ENCODE measurements around the gene NSMF. TPM values are rescaled to one million over a fixed set of nuclear protein-coding genes. Genes with fewer than 3 reads are reported as not detected.
"Not testable (repeated sequence)": the region's sequence is repeated elsewhere in the genome, so short reads cannot be mapped to it uniquely, and the experiment has no call there.

Gene NSMF
- total RNA-seq, 2 experiments from 2014 or later, result 57.6 to 60.3 TPM

DNA sequence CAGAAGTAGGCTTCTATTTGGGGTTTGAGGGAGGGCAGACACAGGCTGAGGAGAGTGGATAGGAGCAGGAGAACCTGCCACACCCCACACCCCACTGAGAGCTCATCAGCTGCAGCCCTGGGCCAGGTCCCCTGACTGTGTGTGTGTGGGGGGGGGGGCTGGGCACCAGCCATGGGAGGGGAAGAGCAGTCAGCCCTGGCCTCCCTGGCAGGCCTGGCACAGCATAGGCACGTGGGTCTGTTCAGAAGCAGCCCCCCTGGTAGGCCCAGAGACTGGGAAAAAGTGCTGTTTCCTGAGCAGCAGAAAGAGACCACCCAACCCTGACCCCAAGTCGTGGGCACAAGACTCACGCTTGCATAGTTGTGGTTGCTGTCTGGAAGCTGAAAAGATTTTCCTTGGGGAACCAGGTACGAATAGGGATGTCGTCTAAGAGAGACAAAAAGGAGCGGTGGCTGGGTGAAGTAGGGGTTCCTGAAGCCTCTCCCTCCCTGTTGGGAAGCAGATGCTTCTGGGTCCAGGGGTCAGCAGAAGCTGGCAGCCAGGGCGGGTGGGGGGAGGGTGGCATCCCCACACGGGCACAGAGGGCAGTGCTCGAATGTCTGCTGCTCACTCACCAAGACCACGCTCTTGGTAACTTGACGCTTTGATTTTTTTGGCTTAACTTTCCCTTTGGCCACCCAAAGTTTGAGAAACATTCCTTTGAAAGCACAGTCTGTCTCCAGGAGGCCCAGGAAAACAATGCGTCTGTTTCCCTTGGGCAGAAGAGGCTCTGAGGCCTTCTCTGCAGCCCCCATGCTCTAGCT is 2.9 kb downstream of the NSMF start:
- Mint-ChIP-seq H3K4me3 (peak overlapping the region; percentile 32), H3K4me1 (peaks cover 43% of the 10 kb centered on the region), H3K36me3 (ENCODE audit: low read depth) (peaks cover 11% of the 10 kb centered on the region), H3K27me3 (no peaks in the 10 kb centered on the region), H3K9me3 (no peaks in the 10 kb centered on the region), H3K27ac (peak overlapping the region; percentile 66)
- DNase-seq, result no peak
- ChIA-PET CTCF (interaction anchor here (0.7 to 1.6 kb wide), 3 partner anchors 13 to 33 kb away, joined by 3 to 6 read pairs (median 3); partner anchors contain the start of genes EXD3 and NOXA1), POLR2A (no interaction called here)

DNA sequence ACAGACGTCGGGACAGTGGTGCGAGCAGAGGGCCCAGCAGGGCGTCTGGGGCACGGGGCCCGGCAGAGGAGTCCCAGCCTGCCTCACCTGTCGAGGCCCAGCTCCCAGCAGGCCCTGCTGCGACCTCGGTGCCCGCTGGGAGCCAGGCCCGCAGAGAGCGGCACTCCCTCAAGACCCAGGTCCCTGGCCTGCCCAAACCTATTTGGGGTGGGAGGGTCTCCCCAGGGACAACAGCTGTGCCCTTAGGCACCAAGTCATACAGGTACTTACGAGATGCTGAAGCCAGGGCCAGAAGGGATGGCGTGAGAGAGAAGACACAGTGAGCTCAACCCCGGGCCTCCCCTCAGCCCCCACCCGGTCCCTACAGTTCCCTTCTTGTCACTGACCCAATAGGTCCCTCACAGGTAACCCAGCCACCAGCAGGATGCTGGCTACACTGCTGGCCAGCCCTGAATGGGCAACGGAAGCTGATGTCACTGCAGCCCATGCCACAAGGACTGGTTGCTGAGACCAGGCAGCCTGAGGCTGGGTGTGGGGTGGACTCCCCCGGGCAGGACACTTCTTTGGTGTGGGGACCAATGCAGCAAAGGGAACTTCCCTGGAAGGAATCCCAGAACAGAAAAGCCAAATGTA is 3.7 kb downstream of the NSMF start:
- ChIA-PET CTCF (interaction anchor here (1.6 kb wide), 1 partner anchor 33 kb away, joined by 6 read pairs; the partner anchor contains the start of genes EXD3 and NOXA1), POLR2A (no interaction called here)
- Mint-ChIP-seq H3K4me3 (no peak overlapping the region), H3K9me3 (no peaks in the 10 kb centered on the region), H3K27me3 (no peaks in the 10 kb centered on the region), H3K36me3 (ENCODE audit: low read depth) (peaks cover 11% of the 10 kb centered on the region), H3K27ac (peak overlapping the region; percentile 60), H3K4me1 (peaks cover 41% of the 10 kb centered on the region)
- no peak for DNase-seq

DNA sequence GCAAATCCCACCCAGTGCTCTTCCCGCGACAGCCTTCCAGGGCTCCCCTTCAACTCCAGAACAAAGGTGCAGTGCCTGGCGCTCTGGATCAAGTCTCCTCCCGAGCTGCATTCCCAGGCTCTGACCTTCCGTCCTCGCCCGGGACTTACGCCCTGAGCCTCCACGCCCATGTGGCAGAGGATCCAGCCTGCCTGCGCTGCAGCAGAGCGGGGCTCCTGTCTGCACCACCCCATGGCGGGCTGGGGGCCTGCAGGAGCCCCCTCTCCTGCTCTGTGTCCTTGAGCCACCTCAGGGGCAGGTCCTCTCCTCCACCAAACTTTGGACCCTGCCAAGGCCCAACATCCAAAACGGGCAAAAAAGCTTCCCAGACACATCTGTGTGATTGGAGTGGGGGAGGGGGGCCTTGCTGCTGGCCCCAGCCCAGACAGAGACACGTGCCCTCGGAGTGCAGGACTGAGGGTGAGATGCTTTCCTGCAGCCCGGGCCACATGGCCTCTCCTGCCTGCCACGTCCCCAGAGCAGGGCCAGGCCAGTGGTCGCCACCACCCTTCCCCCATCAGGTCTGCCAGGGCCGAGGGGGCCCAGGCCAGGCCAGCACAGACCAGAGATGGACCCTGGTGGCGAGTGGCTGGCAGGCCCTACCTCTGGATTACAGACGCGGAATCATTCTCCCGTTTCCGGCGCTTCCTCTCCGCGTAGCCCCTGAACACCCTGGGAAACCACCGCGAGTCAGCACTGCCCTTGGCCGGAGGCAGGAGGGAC is 4.4 kb downstream of the NSMF start:
- peak overlapping the region; percentile 58 for H3K4me3 Mint-ChIP-seq
- H3K27ac Mint-ChIP-seq, result peak overlapping the region; percentile 85
- ChIA-PET CTCF (interaction anchor here (1.2 kb wide), 1 partner anchor 32 kb away, joined by 6 read pairs; the partner anchor contains the start of genes EXD3 and NOXA1), POLR2A (no interaction called here)
- peaks cover 42% of the 10 kb centered on the region for H3K4me1 Mint-ChIP-seq
- DNase-seq, result no peak
- no peaks in the 10 kb centered on the region for H3K27me3 Mint-ChIP-seq
- no peaks in the 10 kb centered on the region for H3K9me3 Mint-ChIP-seq
- peaks cover 11% of the 10 kb centered on the region for H3K36me3 Mint-ChIP-seq (ENCODE audit: low read depth)

DNA sequence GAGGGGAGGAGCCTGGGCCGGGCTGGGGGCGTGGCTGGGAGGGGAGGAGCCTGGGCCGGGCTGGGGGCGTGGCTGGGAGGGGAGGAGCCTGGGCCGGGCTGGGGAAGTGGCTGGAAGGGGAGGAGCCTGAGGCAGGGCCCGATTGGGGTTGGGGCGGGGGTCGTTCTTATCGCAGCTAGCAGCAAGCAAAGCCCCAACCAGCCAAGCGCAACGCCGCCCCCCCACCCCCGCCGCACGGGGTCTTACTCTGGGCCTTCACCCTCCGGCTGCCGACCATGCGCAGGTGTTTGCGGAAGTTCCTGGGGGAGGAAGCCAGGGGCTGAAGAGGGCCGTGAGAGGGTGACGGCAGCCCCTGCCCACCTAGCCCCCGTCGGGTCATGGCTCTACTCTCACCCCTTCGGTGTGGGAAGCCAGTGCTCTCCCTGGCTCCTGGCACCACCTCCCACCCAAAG is 5.0 kb downstream of the NSMF start:
- peak overlapping the region; percentile 85 for H3K27ac Mint-ChIP-seq
- ChIA-PET CTCF (interaction anchor here (1.0 to 1.2 kb wide), 2 partner anchors 9 to 32 kb away, joined by 4 to 6 read pairs; partner anchors contain the start of genes EXD3 and NOXA1), POLR2A (no interaction called here)
- H3K27me3 Mint-ChIP-seq, result no peaks in the 10 kb centered on the region
- peak; percentile 63 for DNase-seq
- peak overlapping the region; percentile 58 for H3K4me3 Mint-ChIP-seq
- peaks cover 14% of the 10 kb centered on the region for H3K36me3 Mint-ChIP-seq (ENCODE audit: low read depth)
- peaks cover 43% of the 10 kb centered on the region for H3K4me1 Mint-ChIP-seq
- H3K9me3 Mint-ChIP-seq, result no peaks in the 10 kb centered on the region

DNA sequence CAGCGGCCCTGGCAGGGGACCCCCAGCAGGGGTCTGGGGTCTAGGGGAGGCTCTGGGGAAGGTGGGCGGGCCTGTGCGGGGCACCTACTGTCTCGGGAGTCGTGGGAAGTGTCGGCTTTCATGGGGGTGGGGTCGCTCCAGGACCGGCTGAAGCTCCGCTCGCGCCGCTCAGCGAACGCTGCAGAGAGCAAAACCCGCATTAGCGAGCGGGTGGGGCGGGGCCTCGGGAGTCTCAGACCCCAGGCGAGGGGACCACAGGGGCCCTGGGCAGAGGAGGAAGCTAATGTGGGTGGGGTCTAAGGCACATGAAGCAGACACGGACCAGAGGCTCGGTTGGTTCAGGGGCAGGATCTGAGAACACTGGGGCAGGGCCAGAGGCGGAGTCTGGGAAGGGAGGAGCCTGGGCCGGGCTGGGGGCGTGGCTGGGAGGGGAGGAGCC is 5.5 kb downstream of the NSMF start:
- ChIA-PET CTCF (interaction anchor here (1.0 to 1.3 kb wide), 3 partner anchors 8 to 31 kb away, joined by 4 to 6 read pairs (median 5); partner anchors contain the start of genes EXD3 and NOXA1), POLR2A (no interaction called here)
- Mint-ChIP-seq H3K36me3 (ENCODE audit: low read depth) (peaks cover 15% of the 10 kb centered on the region), H3K4me1 (peaks cover 43% of the 10 kb centered on the region), H3K9me3 (no peaks in the 10 kb centered on the region), H3K4me3 (peak overlapping the region; percentile 41), H3K27me3 (no peaks in the 10 kb centered on the region), H3K27ac (peak overlapping the region; percentile 69)
- peak; percentile 74 for DNase-seq

DNA sequence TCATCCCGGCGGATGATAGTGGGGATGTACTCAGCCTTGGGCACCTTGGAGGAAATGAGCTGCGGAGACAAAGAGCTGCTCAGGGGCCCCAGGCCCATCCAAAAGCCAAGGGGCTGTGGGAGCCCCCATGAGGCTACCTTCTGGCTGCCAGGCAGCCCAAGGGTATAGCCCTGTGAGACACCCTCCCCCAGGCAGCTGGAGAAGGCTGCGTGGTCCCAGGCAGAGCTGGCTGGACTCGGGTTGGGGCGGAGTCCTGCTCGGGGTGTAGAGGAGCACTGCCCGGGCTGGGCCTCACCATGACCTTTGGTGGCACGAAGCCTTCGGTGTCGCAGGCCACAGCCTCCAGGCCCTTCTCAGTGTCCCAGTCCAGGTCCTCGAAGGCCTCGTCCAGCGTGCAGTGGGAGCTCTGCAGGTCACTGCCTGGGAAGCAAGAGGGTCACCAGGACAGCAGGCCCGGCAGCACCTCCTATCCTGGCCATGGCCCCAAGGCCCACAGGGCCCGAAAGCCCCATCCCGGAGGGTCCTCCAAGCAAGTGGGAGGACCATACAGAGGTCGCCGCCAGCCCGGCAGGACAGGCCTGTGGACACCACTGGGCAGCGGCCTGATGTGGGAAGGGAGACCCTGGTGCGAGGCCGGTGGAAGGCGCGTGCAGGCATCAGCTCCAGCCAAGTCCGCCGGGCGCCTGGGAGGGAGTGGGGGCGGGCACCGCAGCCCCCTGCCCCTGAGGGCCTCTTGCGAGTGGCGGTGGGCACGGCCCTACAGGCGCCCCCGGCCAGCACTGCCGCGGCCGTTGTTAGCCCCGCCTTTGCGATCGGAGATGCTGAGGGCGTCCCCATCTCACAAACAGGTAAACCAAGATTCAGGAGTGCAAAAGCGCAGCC is 6.1 kb downstream of the NSMF start:
- Mint-ChIP-seq H3K4me1 (peaks cover 43% of the 10 kb centered on the region), H3K9me3 (no peaks in the 10 kb centered on the region), H3K4me3 (no peak overlapping the region), H3K27me3 (no peaks in the 10 kb centered on the region), H3K27ac (peak overlapping the region; percentile 69), H3K36me3 (ENCODE audit: low read depth) (peaks cover 16% of the 10 kb centered on the region)
- ChIA-PET POLR2A (no interaction called here), CTCF (interaction anchor here (0.7 to 1.3 kb wide), 3 partner anchors 7 to 30 kb away, joined by 4 to 5 read pairs (median 5); partner anchors contain the start of genes EXD3 and NOXA1)
- no peak for DNase-seq

DNA sequence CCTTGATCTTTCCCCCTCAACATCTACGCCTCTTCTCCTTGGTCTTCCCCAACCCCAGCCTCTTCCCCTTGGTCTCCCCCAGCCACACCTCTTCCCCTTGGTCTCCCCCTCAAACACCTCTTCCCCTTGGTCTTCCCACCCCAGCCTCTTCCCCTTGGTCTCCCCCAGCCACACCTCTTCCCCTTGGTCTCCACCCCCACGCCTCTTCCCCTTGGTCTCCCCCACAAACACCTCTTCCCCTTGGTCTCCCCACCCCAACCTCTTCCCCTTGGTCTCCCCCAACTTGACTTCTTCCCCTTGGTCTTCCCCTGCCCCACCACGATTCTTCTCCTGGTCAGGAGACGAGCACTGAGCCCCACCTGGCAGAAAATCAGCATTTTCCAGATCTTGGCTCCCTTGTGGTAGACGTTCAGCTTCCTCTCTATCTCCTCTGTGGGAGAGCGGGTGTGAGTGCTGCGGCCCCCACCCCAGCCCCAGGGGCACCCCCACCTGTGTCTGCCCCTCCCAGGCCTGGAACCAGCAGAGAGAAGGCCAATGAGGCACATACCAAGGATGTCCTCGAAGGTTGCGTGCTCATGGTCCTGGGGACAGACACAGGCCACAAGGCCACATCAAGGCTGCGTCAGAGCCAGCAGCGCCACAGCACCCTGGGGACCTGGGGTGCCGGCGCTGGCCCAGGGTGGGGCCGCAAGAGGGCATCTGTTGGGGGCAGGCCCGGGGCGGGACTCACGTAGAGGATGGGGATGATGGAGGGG is 7.0 kb downstream of the NSMF start:
- ChIA-PET POLR2A (no interaction called here), CTCF (interaction anchor here (0.7 to 1.3 kb wide), 2 partner anchors 9 to 29 kb away, joined by 5 read pairs; partner anchors contain the start of genes EXD3 and NOXA1)
- Mint-ChIP-seq H3K4me3 (no peak overlapping the region), H3K27ac (no peak overlapping the region), H3K27me3 (no peaks in the 10 kb centered on the region), H3K9me3 (no peaks in the 10 kb centered on the region), H3K4me1 (peaks cover 43% of the 10 kb centered on the region), H3K36me3 (ENCODE audit: low read depth) (peaks cover 16% of the 10 kb centered on the region)
- no peak for DNase-seq

DNA sequence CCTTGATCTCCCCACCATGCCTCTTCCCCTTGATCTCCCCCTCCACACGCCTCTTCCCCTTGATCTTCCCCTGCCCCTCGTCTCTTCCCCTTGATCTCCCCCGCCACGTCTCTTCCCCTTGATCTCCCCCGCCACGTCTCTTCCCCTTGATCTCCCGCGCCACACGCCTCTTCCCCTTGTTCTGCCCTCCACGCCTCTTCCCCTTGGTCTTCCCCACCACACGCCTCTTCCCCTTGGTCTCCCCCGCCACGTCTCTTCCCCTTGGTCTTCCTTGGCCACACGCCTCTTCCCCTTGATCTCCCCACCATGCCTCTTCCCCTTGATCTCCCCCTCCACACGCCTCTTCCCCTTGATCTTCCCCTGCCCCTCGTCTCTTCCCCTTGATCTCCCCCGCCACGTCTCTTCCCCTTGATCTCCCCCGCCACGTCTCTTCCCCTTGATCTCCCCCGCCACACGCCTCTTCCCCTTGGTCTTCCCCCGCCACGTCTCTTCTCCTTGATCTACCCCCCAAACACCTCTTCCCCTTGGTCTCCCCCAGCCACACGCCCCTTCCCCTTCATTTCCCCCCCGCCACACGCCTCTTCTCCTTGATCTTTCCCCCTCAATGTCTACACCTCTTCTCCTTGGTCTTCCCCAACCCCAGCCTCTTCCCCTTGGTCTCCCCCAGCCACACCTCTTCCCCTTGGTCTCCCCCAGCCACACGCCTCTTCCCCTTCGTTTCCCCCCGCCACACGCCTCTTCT is 7.7 kb downstream of the NSMF start:
- not testable (repeated sequence) for H3K4me3 Mint-ChIP-seq

DNA sequence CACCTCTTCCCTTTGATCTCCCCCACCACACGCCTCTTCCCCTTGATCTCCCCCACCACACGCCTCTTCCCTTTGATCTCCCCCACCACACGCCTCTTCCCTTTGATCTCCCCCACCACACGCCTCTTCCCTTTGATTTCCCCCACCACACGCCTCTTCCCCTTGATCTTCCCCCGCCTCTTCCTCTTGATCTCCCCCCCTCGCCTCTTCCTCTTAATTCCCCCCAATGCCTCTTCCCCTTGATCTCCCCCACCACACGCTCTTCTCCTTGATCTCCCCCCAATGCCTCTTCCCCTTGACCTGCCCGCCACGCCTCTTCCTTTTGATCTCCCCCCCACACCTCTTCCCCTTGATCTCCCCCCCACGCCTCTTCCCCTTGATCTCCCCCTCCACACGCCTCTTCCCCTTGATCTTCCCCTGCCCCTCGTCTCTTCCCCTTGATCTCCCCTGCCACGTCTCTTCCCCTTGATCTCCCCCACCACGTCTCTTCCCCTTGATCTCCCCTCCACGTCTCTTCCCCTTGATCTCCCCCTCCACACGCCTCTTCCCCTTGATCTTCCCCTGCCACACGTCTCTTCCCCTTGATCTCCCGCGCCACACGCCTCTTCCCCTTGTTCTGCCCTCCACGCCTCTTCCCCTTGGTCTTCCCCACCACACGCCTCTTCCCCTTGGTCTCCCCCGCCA is 8.5 kb downstream of the NSMF start:
- H3K27ac Mint-ChIP-seq, result peak overlapping the region; percentile 54
- H3K4me3 Mint-ChIP-seq, H3K9me3 Mint-ChIP-seq, POLR2A ChIA-PET, CTCF ChIA-PET, H3K27me3 Mint-ChIP-seq: not testable (repeated sequence)
- H3K36me3 Mint-ChIP-seq (ENCODE audit: low read depth), result peaks cover 14% of the 10 kb centered on the region
- H3K4me1 Mint-ChIP-seq, result peaks cover 32% of the 10 kb centered on the region
- DNase-seq, result peak; percentile 48

More for the DNA sequence above, 7.7 kb downstream of the NSMF start:
- POLR2A ChIA-PET, H3K9me3 Mint-ChIP-seq, DNase-seq, CTCF ChIA-PET, H3K27me3 Mint-ChIP-seq, H3K27ac Mint-ChIP-seq: not testable (repeated sequence)
- Mint-ChIP-seq H3K36me3 (ENCODE audit: low read depth) (peaks cover 16% of the 10 kb centered on the region), H3K4me1 (peaks cover 39% of the 10 kb centered on the region)

DNA sequence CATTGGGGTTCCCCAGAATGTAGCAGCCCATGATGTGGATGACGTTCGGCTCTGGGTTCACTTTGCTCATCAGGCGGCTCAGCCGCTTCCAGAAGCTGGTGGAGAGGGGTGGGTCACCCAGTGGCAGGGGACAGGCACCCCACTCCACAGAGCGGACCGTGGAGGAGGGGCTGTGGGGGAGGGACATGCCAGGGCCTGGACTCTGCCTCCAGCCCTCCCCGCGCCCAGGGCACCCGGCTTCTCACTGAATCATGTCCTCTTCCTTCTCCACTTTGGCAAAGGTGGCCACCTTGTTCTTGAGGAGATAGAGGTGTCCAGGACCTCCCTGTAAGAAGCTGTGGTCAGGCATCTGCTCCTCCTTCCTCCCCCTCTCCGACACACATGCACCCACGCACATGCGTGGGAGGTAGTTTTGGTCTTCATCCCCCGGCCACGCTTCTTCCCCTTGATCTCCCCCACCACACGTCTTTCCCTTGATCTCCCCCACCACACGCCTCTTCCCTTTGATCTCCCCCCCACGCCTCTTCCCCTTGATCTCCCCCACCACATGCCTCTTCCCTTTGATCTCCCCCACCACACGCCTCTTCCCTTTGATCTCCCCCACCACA is 9.1 kb downstream of the NSMF start:
- Mint-ChIP-seq H3K9me3 (no peaks in the 10 kb centered on the region), H3K4me3 (no peak overlapping the region), H3K36me3 (ENCODE audit: low read depth) (peaks cover 14% of the 10 kb centered on the region), H3K27me3 (no peaks in the 10 kb centered on the region), H3K27ac (peak overlapping the region; percentile 54), H3K4me1 (peaks cover 37% of the 10 kb centered on the region)
- ChIA-PET POLR2A (no interaction called here), CTCF (interaction anchor here (1.0 kb wide), 1 partner anchor 12 kb away, joined by 3 read pairs; no protein-coding TSS in a partner anchor)
- DNase-seq, result peak; percentile 54
